HG03565 (cell line): ENCODE measurements around the gene FCER1G.
"Not testable (repeated sequence)": the region's sequence is repeated elsewhere in the genome, so short reads cannot be mapped to it uniquely, and the experiment has no call there.

Source experiments
- ATAC-seq: cut with Tn5 transposase; IDR thresholded peaks from one replicate; pipeline ENCODE4 v1.9.1; 2021; ENCODE audit warnings: mild to moderate bottlenecking, moderate library complexity; ENCODE audit not compliant: unreplicated experiment

Gene FCER1G

GRCh38 chr1:161226759-161227158, 11.7 kb downstream of the FCER1G start:
- ATAC-seq, result no peak

DNA sequence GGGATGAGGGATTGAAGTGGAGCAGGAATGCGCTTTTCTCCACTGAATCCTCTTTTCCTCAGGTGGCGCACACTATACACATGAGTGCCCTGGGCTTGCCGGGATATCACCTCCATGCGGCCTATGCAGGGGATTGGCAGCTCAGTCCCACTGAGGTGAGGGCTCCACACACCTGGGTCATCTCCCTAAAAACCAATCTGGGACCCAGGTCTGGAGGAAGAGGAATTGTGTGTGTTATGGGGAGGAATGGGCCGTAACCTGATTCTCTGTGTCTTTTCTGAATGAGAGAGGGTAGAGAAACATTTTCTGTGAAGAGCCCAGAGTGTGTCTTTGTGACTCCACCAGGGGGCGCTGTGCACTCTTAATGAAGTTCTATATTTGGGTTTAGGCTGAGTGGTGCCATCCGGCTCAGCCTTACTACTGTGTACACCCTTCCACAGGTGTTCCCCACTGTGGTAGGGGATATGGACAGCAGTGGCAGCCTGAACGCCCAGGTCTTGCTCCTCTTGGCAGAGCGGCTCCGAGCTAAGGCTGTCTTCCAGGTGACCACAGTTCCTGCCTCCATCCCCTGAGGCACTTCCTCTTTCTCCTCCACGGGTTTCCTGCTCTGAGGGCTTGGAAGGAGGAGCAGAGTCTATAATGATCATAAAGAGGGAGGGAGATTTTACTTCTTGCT, 12.2 kb downstream of the FCER1G start:
- ATAC-seq, result peak; percentile 30

DNA sequence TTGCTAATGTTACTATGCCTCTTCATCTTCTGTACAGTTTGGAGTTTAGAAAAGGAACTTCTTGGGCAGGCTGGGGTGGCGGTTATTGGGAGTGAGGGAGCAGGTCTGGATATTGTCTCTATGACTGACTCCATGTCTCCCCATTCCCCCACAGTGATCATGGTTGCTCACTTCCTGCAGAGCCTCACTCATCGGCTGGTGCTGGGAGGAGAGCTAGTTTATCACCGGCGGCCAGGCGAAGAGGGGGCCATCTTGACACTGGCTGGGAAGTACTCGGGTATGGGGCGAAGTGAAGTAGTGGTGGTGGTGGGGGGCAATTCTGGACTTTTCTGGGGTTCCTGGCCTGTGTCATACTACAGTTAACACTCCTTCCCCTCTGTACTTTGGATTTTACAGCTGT, 12.9 kb downstream of the FCER1G start:
- ATAC-seq, result no peak

- ATAC-seq, result no peak
These were observed 14.8 kb downstream of the FCER1G start for GRCh38 chr1:161229896-161230295.

DNA sequence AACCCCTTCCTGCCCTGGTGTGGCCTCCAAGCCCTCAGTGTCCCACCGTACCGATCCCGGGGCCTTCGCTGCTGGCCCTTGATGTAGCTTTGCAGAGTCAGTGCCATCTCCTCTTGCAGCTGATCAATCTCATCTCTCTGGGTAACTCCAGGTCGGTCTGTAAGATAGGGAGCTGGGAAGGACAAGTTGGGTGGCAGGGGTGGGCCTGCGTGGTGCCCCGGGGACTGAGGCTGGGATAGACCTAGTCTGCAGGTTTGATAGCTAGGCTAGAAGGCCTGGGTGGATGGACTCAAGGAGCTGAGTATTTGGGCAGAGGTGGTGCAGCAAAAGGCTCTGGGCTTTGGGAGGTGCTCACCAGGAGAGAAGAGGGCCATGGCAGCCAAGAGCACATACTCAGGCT, 15.7 kb downstream of the FCER1G start:
- no peak for ATAC-seq

GRCh38 chr1:161233102-161233501, 18.0 kb downstream of the FCER1G start:
- ATAC-seq, result no peak

GRCh38 chr1:161235957-161236775, 21.1 kb downstream of the FCER1G start:
- no peak for ATAC-seq

DNA sequence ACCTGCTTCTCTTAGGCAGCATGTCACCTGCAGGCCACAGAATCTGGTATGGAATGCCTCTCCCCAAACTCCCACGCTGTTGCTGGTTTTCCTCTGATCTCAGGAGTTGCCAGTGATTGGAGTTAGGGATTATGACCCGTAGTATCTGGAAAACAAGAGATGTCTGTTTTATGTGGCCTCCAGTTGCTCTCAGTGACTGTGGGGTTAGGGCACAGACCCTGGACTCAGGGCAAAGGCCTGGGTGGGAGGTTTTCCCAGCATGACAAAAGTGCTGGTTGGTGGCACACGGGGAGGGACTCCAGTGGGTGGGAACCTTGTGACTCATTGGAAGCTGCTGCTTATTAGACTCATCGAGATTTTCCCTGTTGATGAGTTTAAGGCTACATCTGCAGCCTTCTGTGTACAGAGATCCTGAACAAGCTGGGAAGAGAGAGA, 23.0 kb downstream of the FCER1G start, which contains the start of gene NR1I3:
TSS of gene NR1I3 (minus strand) at position 165 of the 435 bp plus-strand sequence. CDS start 1,638 bp downstream, outside the sequence.
- no peak for ATAC-seq

DNA sequence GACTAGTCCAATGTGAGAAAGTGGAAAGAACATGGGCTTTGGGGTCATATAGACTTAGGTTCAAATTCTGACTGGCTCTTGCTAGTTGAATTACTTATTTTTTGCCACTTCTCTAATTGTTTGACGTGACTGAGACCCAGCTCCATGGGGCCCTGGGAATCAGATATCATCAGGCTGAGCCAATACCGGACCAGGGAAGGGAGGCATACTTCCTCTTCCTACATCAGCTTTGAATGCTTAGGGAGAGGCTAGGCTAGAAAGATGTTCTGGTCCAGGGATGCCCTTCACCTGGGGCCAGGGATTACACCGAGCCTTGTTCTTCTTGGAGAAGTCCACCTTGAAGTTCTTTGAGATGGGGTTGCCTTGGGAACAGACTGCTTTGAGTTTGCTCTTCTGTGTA, 26.6 kb downstream of the FCER1G start:
- no peak for ATAC-seq

DNA sequence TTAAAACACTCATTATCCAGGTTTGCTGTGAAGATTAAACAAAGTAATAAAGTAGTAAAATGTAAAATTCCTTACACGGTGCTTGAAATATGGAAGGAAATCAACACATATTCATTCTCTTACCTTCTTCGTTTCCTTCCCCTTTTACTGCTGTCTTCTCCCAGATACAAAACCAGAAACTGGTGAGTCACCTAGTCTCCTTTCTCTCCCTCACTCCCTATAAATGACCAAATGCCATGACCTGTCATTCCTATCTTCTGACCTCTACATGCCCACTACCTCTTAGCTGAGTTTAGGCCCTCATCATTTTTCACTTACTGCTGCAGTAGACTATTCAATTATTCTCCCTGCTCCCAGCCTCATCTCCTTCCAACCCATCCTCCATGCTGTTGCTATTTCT, 27.2 kb downstream of the FCER1G start:
- no peak for ATAC-seq

DNA sequence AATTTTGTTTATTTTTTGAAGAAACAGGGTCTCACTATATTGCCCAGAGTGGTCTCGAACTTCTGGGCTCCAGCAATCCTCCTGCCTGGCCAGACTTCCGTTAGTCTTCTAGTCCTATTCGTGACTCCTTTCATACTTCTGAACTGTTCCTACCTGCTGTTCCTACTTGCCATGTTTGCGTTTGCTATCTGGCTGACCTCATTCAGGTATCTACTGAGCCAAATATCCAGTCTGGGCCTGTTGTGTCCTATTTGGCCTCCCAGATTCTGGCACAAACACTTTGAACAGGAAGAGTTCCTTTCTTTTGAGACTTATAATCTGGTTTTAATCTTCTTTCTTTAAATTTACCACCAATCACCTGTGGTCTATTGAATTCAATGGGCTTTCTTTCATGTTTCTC, 29.8 kb downstream of the FCER1G start:
- ATAC-seq, result no peak

DNA sequence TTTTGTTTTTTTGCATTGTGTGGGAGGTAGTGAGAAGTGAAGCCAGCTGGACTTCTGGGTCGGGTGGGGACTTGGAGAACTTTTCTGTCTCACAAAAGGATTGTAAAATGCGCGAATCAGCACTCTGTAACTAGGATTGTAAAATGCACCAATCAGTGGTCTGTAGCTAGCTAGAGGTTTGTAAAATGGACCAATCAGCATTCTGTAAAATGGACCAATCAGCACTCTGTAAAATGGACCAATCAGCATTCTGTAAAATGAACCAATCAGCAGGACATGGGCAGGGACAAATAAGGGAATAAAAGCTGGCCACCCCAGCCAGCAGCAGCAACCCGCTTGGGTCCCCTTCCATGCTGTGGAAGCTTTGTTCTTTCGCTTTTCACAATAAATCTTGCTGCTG, 35.0 kb downstream of the FCER1G start:
- ATAC-seq, result not testable (repeated sequence)

GRCh38 chr1:161250829-161251228, 35.7 kb downstream of the FCER1G start:
- no peak for ATAC-seq

GRCh38 chr1:161251579-161251978, 36.5 kb downstream of the FCER1G start:
- ATAC-seq, result no peak

DNA sequence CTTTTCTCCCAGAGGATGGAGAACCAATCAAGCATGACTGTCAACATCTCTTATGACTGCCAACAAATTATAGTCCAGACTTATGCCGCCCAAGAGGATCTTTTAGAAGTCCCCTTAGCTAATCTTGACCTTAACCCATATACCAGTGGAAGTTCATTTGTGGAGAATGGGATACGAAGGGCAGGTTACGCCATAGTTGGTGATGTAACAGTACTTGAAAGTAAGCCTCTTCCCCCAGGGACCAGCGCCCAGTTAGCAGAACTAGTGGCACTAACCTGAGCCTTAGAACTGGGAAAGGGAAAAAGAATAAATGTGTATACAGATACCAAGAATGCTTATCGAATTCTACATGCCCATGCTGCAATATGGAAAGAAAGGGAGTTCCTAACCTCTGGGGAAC, 40.2 kb downstream of the FCER1G start:
- not testable (repeated sequence) for ATAC-seq

GRCh38 chr1:161255955-161256520, 40.9 kb downstream of the FCER1G start:
- ATAC-seq, result not testable (repeated sequence)

- not testable (repeated sequence) for ATAC-seq
These were observed 42.0 kb downstream of the FCER1G start for GRCh38 chr1:161257109-161257508.

DNA sequence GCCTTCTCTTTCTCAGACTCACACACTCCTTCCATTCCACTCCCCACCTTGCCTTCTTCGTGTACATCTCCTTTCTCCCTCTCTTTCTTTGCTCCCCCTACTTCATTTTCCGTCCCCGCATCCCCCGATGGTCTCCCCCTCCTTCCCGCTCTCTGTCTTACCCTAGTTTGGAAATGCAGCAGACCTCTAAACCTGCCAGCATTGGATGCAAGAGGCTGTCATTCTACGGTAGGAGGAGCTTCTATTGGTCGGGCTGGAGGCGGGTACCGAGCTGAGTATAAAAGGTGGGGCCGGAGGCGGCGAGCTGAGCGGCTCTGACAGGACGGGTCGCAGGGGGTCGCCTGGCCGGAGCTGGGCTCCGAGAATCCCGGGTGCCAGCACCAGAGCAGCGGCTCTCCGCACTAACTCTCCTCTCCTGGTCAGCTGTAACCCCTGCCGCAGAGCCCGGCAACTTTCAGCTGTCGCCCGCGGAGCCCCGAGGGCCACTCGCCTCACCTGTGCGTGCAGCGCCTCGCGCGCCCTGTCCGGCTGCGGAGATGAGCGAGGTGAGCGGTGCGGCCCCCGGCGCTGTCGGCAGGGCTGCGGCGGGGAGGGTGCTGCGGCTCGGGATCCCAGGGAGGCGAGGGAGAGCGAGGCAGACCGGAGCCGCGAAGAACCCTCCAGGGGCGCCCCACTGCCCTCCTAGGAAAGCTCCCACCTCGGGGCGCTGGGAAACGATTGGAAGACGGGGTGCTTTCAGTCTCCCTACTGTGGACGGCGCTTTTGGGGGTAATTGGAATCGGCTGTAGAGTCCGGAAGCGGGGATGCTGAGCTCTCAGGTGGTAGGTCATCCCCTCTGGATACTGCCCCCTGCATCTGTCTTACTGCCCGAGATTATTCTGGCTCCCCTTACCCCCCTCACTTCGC, 43.6 kb downstream of the FCER1G start, which contains the start of gene PCP4L1:
TSS of gene PCP4L1 (plus strand) at position 307 of the 906 bp plus-strand sequence. CDS start at position 537, 230 bp downstream.
- ATAC-seq, result no peak

- ATAC-seq, result no peak
These were observed 44.2 kb downstream of the FCER1G start for GRCh38 chr1:161259345-161259702.

DNA sequence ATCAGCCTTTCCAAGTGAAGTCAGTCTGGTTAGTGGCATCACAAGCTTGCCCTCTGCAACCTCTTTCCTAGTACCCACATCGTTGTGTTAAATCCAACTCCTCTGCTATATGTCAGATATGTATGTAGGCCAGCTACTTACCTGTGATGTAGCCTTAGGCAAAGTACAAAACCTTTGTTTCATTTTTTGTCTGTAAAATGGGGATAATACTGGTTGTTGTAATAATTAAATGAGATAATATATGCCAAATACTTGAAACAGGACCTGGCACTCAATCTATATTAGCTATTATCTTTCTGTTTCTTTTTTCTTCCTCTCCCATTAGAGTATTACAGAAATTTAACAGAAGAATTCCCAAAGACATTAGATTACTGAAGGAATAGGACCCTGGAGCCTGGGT, 44.7 kb downstream of the FCER1G start:
- no peak for ATAC-seq
